Body of pancreas (tissue), 4 donors: ENCODE results near the gene PPL.

Experiments used
- POLR2A ChIP-seq, 3 donors: fragments of 450-650 bp; IDR thresholded peaks; one replicate each; pipeline ENCODE4 v1.6.1; 2016; ENCODE audit warnings: antibody characterized with exemption in 3 of 3, mild to moderate bottlenecking in 2 of 3
- TF ChIP-seq, protein P1 (sequence below), 7 experiments: fragments of 450-650 bp in 4 of 7; fragments of 200-600 bp in 3 of 7; sonication (generic) in 3 of 7; IDR thresholded peaks; one replicate each; pipeline ENCODE4 v1.5.1; 2016 to 2019; ENCODE audit warnings: antibody characterized with exemption in 7 of 7

DNA sequence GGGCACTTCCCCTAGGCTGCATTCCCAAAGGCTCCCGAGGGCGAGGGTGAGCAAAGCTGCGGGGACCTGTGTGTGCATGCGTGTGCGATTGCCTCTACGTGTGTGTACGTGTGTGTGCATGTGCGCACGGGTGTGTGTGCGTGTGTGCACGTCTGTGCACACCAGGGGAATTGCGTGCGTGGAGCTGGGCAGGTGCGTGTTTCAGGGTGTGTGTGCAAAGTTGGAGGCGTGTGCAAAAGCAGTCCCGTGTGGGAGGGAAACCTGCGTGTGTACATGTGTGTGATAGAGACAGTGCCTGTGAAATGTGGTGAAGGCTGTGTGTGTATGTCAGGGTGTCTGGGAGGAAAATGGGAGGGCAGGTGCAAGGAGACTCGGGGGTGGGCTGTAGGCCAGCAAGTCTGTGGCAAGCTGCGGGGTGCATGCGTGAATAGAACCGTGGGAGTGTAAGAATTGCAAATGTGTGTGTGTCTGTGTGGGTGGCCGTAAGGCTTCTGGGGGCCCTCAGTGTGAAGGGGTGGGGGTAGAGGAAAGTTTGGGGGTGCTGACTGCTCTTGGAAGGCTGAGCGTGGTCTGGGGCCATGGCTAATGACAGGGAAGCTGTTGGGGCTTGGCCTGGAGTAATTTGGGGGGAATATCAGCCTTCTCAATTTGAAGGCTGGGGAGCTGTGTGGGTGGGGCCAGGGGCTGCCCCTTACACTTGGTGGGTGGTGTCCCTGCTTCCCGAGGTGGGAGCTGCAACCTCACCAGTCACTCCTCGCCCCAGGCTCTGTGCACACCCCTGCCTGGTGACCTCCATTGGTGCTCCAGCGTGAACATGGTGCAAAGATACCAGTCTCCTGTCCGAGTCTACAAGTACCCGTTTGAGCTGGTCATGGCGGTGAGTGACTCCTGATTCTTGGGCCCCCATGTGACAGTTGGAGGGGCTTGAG is 21.8 kb upstream of the PPL start:
- TF ChIP-seq, protein P1, sequence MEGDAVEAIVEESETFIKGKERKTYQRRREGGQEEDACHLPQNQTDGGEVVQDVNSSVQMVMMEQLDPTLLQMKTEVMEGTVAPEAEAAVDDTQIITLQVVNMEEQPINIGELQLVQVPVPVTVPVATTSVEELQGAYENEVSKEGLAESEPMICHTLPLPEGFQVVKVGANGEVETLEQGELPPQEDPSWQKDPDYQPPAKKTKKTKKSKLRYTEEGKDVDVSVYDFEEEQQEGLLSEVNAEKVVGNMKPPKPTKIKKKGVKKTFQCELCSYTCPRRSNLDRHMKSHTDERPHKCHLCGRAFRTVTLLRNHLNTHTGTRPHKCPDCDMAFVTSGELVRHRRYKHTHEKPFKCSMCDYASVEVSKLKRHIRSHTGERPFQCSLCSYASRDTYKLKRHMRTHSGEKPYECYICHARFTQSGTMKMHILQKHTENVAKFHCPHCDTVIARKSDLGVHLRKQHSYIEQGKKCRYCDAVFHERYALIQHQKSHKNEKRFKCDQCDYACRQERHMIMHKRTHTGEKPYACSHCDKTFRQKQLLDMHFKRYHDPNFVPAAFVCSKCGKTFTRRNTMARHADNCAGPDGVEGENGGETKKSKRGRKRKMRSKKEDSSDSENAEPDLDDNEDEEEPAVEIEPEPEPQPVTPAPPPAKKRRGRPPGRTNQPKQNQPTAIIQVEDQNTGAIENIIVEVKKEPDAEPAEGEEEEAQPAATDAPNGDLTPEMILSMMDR (IDR thresholded peaks at IDR 0.05) = no peak
- TF ChIP-seq POLR2A (IDR thresholded peaks at IDR 0.05) = no peak
